ENCODE data around the gene PTGR1.

GRCh38 chr9:111644195-111644772 is 44.8 kb upstream of the PTGR1 start:
- TF ChIP-seq CTCF (IDR thresholded peaks at IDR 0.05) (no peak), REST (IDR thresholded peaks at IDR 0.05; ENCODE audit: low read depth, low read length) (no peak), TEAD4 (IDR thresholded peaks at IDR 0.05; ENCODE audit: borderline replicate concordance, insufficient read depth) (no peak), GABPA (IDR thresholded peaks at IDR 0.05; ENCODE audit: low read depth) (no peak), SMC3 (IDR thresholded peaks at IDR 0.05; ENCODE audit: low read depth, low read length) (no peak), NFIC (IDR thresholded peaks at IDR 0.05; ENCODE audit: borderline replicate concordance) (no peak), EP300 (IDR thresholded peaks at IDR 0.05; ENCODE audit: borderline replicate concordance in 1 of 2, low read depth in 1 of 2, low read length in 1 of 2) (no peak), NRF1 (IDR thresholded peaks at IDR 0.05; ENCODE audit: low read depth, low read length) (no peak)

Data from SK-N-SH (cell line).